Measurements from ENCODE around the gene IL32.
A peak's percentile ranks its signal among the peaks of the same experiment; 100 is the strongest.

Gene IL32, protein sequence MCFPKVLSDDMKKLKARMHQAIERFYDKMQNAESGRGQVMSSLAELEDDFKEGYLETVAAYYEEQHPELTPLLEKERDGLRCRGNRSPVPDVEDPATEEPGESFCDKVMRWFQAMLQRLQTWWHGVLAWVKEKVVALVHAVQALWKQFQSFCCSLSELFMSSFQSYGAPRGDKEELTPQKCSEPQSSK

DNA sequence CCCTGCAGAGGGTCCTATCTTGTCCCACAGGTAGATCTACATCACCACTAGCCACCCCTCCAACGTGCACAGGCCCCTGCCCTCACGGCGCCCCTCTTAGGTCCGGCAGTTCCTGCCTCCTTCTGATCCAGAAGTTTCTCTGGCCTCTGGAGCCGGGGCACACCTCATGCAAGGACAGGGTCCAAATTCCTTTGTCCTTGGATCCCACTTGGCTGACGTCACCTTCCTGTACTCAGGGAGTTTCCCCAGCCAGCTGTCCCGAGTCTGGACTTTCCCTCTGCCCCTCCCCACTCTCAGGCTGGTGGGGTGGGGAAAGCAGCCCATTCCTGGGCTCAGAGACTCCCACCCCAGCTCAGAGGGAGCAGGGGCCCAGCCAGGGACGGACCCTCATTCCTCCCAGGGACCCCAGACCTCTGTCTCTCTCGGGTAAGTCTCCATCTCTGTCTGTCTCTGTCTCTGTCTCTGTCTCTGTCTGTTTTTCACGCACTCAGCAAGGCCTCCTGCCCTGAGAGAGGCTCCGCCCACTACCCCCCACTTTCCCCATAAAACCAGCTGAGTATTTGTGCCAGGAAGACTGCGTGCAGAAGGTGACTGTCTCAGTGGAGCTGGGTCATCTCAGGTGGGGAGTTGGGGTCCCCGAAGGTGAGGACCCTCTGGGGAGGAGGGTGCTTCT, at the start of gene IL32:
IL32 (plus strand) TSS at position 572 of the 673 bp plus-strand sequence. CDS start 172 bp downstream, outside the sequence.
- DNase-seq = peak; percentile 73

DNA sequence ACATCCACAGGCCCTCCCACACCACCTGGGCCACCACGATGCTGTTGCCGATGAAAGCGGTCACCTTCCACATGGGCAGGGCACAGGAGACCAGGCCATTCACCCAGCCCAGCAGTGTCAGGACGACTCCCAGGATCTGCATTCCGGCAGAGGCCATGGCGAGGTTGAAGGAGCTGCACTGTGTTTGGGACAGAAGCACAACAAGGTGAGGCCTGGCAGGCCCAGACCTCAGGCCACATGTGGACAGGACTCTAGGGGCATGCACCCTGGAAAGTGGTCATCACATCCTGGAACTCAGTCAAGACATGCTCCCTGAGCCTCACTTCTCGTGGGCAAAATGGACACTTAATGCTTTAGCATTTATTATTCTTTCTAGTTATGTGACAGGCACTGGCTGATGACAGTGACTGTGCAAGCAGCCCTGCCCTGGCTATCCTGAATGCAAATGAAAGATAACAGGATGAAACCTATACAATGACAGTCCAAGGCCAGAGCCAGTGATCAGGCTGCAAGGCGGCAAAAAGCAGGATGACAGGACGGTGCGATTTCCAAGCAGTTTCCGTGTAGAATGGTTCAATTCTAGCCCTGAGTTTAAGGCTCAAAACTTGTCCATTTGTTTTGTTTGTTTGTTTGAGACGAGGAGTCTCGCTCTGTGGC, 49.4 kb upstream of the IL32 start:
- no peak for DNase-seq

DNA sequence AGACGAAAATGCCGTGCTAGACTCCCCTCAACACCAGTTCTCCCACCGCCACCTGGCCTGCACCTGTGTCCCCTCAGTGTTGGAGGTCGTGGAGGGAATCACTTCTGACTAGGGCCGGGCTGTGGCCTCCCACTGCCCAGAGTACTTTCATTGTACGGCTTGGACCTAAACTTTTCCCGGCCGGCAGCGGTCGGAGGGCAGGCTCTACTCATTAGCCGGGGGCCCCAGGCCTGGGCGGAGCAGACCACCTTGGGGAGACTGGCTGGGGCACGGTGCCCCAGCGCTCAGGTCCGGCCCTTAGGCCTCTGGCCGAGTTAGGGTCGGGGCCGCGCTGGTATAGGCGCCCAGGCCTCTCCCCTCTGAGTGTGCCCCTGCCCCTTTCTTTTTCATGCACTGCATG, 48.1 kb upstream of the IL32 start:
- DNase-seq = no peak

DNA sequence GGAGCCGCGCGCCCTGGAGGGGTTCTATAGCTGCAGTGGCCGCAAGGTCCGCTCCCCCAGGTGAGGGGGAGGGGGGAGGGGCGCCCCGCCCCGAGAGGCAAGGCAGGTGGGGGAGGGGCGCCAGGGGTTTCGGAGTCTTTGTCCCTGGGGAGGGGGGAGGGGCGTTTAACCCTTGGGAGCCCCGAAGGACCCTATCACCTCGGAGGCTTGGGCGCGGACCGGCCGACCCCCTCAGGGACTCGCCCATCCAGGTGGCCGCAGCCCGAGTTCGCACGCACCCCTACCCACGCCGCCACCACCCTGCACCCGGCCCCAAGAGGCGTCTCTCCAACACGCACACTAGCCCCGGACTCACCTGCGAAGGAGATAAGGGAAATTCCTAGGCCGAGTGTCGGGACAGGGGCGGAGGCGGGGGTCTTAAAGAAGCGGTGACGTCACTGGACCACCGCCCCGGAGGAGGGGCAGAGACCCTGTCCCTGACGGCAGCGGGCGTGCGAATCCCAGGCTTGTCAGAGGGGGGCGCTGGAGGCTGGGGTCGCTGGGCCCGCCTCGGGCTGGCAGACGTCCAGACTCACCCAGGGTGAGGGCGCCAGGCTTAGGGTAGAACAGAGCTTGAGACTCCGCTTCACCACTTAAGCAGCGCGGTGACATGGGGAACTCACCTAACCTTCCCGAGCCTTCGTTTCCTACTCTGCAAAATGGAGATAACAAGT, 47.5 kb upstream of the IL32 start, which contains the start of gene CLDN6:
CLDN6 (minus strand) TSS at position 390 of the 713 bp plus-strand sequence. CDS start 2,162 bp downstream, outside the sequence.
- no peak for DNase-seq

DNA sequence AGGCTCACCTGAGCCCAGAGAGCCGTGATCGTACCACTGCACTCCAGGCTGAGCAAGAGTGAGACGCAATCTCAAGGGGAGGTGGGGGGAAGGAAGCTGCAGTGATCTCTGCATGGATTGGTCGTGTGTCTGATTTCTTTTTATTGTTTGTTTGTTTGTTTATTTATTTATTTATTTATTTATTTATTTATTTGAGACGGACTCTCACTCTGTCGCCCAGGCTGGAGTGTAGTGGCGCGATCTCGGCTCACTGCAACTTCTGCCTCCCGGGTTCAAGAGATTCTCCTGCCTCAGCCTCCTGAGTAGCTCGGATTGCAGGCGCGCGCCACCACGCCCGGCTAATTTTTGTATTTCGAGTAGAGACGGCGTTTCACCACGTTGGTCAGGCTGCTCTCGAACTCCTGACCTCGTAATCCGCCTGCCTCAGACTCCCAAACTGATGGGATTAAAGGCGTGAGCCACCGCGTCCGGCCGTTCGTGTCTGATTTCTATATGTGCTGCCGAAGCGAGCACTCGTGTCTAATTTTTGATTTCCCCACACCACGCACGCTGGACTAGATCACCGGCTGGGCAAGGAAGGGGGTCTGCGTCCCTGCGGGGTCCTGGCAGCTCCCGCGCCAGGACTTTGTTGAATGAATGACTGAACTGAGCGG, 45.7 kb upstream of the IL32 start:
- no peak for DNase-seq

DNA sequence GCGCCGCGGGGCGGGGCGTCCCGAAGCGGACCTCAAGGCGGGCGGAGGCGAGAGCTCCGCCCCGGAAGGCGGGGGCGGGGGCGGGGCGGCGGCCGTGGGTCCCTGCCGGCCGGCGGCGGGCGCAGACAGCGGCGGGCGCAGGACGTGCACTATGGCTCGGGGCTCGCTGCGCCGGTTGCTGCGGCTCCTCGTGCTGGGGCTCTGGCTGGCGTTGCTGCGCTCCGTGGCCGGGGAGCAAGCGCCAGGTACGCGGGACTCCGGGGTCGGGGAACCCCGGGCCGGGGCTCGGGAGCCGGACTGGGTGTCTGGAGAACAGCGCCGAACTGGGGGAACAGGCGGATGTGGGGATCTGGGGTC, 45.2 kb upstream of the IL32 start, which contains the start of gene TNFRSF12A:
TNFRSF12A (plus strand) TSS at position 122 of the 357 bp plus-strand sequence; CDS start at position 152, 30 bp downstream.
- peak; percentile 65 for DNase-seq

DNA sequence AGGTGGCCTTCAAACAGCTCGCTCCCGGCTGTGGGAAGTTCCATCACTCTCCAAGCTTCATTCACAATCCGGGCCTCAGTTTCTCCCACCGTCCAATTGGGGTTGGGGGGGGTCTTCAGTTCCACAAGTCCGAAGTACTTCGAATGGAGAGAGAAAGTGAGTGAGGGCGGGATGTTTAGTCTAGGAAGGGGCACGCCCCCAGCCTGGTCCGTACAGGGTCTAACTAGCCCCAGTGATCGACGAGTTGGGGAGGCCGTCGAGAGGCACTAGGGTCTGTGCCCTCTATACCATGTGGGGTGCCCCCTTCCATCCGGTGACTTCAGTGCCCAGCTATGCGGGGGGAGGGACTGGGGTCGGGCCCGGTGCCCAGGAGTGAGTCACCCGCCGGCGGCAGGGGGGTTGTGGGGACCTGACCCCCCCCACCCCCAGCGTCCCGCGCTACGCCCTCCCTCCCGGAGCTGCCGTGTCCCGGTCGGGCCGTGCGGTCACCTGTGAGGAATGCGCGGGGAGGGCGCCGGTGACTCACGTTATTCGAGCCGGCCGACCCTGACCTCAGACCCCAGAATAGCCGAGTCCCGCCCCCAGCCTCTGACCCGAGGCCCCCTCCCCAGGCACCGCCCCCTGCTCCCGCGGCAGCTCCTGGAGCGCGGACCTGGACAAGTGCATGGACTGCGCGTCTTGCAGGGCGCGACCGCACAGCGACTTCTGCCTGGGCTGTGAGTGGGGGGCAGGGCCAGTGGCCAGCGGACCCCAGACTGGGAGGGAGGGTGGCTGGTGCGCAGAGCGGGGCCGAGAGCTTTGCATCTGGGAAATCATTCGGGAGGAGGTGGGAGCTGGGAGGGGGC, 44.6 kb upstream of the IL32 start:
- peak; percentile 77 for DNase-seq

DNA sequence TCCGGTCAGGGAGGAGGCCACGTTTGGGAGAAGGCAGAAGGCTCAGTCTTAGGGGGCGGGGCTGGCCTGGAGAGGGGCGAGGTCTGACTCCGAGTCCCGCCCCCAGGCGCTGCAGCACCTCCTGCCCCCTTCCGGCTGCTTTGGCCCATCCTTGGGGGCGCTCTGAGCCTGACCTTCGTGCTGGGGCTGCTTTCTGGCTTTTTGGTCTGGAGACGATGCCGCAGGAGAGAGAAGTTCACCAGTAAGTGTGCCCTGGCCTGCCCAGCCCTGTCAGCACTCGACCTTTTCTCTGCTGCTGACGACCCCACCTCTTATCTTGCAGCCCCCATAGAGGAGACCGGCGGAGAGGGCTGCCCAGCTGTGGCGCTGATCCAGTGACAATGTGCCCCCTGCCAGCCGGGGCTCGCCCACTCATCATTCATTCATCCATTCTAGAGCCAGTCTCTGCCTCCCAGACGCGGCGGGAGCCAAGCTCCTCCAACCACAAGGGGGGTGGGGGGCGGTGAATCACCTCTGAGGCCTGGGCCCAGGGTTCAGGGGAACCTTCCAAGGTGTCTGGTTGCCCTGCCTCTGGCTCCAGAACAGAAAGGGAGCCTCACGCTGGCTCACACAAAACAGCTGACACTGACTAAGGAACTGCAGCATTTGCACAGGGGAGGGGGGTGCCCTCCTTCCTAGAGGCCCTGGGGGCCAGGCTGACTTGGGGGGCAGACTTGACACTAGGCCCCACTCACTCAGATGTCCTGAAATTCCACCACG, 43.8 kb upstream of the IL32 start:
- DNase-seq = peak; percentile 68

DNA sequence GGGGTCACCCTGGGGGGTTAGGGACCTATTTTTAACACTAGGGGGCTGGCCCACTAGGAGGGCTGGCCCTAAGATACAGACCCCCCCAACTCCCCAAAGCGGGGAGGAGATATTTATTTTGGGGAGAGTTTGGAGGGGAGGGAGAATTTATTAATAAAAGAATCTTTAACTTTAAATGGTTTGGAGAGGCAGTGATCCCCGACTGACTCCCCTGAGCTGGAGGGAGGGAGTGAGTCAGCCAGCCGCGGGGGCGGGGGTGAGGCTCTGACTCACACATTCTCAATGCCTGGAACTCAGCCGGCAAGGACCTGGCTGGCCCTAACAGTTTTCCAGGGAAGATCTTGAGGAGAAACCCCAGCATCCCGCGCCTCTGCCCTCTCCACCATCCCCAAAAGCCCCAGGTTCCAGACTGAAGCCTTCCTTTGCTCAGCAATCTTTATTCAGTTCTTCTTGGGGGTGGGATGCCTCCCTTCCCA, 43.2 kb upstream of the IL32 start:
- peak; percentile 81 for DNase-seq

DNA sequence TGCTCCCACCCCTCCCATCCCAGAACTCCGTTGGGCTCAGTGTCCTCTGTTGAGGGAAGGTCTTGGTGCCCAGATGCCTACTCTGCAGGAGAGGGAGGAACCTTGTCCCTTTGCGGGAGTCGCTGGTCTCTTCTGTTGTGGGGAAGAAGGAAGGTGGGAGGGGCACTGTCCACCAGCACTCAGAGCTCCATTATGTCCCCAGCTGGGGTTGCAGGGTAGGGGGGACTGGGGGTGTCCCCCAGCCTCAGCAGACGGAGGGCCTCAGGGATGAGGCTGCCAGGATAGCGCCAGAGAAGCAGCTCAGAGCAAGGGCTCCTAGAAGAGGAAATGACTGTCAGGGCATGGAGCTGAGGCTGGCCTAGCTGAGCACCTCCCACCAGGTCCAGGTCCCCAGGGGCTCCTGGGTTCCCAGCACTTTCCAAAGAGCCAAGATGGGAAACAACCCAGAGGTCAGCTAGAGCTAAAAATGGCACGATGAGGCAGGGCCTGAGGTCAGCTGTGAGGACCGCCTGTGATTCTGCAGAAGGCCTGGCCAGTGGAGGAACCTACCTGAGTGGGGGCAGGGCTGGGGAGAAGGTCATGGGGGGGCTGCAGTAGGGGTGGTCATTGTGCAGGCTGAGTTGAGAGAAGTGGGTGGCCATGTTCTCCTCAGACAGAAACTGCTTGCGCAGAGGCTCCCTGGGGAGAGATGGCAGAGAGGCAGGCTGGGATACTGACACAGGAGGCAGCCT, 42.6 kb upstream of the IL32 start:
- no peak for DNase-seq

DNA sequence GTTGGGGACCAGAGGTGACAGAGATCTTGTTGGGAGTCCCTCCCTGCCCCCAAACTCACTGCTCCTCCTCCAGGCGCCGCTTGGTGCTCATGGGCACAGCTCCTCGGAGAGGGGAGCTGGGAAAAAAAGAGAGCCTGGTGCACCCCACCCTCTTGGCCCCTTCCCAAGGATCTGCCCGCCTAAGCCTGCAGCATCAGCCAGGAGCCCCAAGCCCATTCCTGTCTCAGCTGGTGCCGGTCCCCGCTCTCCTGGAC, 42.1 kb upstream of the IL32 start:
- DNase-seq = no peak

DNA sequence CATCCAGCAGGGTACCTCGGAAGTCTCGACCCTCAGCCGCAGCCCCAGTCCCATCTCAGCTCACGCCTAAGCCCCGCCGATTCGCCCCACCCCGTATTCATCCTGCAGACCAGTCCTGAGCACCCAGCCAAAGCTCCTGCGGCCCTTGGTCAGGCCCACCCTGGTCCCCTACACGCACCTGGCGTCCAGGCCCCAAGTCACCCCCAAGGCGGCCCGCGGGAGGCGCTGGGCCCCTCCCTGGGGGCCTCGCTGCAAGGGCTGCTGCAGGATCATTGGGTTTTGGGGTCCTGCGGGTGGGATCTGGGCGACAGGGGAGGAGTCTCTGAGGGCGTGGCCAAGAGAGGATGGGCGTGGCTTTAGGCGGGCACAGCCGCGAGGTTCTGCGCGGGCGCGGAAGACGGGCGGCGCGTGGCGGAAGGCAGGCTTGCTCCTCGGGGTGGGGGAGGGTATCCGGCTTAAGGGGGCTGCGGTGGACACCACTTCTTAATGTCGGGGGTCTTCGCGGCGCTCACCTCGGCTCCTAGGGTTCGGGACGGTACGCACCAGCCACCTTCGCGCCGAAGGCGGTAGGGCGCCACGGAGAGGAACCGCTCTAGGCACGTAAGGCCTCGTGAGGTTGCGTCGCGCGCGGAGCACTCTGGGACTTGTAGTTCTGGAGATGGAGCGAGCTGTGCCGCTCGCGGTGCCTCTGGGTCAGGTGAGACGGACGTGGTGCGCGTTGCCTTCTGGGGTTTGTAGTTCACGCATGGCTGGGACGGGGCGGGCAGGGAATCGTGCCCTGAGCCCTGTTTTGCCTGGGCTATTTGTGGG, 41.6 kb upstream of the IL32 start, which contains the start of the genes HCFC1R1 and THOC6:
HCFC1R1 (minus strand) TSS at position 274 of the 810 bp plus-strand sequence; CDS start at position 273, 1 bp downstream.
THOC6 (plus strand) TSS at position 367 of the 810 bp plus-strand sequence; CDS start at position 659, 292 bp downstream.
- DNase-seq = peak; percentile 92

DNA sequence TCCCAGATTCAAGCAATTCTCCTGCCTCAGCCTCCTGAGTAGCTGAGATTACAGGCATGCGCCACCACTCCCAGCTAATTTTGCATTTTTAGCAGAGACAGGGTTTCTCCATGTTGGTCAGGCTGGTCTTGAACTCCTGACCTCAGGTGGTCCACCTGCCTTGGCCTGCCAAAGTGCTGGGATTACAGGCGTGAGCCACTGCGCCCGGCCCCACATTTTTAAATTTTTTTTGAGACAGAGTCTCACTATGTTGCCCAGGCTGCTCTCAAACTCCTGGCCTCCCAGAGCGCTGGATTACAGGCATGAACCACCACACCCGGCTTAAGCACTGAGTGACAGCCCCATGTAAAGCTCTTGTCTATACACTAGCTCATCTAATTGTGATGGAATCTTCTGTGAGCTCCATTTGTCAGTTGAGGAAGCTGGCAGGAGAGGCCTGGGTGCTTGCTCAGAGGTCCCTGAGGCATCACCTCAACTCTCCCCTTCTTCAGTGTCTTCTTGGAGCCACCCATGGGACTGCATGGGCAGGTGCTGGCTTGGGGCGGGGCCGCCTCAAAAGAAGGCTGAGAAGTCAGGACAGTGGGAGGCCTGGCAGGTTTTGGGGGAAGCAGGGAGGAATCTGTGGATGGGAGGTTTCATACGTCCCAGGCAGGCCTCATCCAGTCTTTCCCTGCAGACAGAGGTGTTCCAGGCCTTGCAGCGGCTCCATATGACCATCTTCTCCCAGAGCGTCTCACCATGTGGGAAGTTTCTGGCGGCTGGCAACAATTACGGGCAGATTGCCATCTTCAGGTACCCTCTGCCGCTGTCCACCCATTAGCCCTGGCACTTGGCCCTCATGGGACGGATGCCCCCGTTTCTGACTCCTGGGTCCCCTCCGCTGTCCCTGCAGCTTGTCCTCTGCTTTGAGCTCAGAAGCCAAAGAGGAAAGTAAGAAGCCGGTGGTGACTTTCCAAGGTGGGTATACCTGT, 40.1 kb upstream of the IL32 start:
- no peak for DNase-seq

DNA sequence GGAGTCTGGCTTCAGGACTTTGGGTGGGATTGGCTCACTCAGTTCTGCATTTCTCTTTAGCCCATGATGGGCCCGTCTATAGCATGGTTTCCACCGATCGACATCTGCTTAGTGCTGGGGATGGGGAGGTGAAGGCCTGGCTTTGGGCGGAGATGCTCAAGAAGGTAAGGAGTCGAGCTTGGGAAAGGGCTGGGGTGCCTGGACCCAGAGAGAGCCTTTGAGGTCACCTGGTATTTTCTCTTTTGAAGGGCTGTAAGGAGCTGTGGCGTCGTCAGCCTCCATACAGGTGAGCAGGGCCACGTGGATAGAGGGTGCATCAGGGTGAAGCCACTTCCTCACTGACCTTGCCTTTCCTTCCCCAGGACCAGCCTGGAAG, 39.4 kb upstream of the IL32 start:
- no peak for DNase-seq

DNA sequence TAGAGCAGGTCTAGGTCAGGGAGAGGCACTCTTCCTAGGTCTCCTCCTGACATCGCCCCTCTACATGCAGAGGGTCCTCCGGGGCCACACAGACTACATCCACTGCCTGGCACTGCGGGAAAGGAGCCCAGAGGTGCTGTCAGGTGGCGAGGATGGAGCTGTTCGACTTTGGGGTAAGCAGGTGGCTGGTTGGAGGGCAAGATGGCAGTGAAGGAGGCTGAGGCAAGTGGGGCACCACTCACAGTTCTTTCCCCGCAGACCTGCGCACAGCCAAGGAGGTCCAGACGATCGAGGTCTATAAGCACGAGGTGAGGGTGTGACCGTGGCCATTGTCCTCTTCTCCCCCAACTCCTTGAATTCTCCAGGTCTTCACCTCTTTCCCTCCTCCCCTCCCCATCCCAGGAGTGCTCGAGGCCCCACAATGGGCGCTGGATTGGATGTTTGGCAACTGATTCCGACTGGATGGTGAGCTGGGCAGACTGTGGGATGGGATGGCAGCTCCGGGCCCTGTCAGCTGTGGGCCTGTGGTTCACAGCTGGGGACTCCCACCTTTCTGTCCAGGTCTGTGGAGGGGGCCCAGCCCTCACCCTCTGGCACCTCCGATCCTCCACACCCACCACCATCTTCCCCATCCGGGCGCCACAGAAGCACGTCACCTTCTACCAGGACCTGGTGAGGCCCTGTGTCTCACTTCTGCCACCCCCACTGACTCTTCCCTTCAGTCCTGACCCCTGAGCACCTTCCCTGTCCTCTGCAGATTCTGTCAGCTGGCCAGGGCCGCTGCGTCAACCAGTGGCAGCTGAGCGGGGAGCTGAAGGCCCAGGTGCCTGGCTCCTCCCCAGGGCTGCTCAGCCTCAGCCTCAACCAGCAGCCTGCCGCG, 38.6 kb upstream of the IL32 start:
- no peak for DNase-seq

DNA sequence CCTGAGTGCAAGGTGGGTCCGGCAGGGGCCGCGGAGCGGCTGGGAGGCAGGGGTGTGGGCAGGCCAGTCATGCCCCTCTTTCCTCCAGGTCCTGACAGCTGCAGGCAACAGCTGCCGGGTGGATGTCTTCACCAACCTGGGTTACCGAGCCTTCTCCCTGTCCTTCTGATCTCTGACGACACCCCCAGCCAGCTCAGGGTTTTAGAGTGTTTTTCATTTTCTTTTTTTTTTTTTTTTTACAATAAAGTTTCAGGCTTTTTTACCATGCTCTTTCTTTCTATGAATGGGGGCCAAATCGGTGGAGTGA, 38.0 kb upstream of the IL32 start:
- no peak for DNase-seq

DNA sequence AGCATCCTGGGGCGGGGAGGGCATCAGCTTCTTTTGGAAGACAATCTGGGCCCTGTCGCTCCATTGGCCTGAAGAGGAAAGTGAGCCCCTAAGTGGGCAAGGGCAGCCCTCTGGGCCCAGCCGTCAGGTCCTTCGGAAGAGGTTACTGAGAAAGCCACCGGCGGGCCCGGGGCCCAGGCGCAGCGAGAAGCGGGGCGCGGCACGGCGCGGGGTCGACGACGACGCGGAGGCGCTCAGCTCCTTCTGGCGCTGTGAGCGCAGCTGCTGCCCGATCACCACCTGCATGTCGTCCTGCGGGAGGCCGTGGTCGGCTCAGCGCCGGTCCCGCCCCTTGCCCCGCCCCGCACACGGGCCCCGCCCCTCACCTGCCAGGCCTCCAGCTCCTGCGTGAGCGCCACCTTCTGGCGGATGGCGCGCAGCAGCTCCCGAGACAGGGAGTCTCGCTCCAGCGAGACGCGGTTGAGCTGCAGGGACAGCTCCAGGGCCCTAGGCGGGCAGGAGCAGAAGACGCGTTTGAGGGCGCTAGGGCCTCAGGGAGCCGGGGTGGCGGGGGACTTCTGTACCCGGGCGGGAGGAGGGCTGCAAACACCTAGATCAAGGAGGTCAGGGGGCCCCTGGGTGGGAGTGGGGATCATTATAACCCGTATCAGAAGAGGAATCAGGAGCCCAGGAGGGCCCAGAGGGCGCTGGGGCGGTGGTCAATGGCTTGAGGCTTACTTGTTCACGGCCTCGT, 37.3 kb upstream of the IL32 start:
- peak; percentile 87 for DNase-seq
